Sigmoid colon (tissue), 3 donors: ENCODE results near the gene DIPK1B.

Experiments
- CTCF ChIP-seq, 4 experiments: fragments of 450-650 bp in 3 of 4; fragments of 200-600 bp in 1 of 4; IDR thresholded peaks; one replicate each; pipeline ENCODE4 v1.5.1; 2016 to 2019; ENCODE audit warnings: antibody characterized with exemption in 4 of 4, mild to moderate bottlenecking in 3 of 4, moderate library complexity in 2 of 4
- POLR2A ChIP-seq, 2 donors: fragments of 450-650 bp; IDR thresholded peaks; one replicate each; pipeline ENCODE4 v1.6.1; 2016; ENCODE audit warnings: antibody characterized with exemption in 2 of 2, mild to moderate bottlenecking in 2 of 2, moderate library complexity in 2 of 2

- no peak for TF ChIP-seq CTCF (IDR thresholded peaks at IDR 0.05)
- TF ChIP-seq POLR2A (IDR thresholded peaks at IDR 0.05) = no peak
Measured at GRCh38 chr9:136701668-136702053, 10.7 kb upstream of the DIPK1B start.
